CD4-positive, alpha-beta T cell treated with Interleukin-1 beta for 1 hour (primary cell): ENCODE results near the gene GAB1.

Source experiments
- DNase-seq, 2 donors: peaks; one replicate each; pipeline ENCODE4 v3.0.0-alpha.2; 2020 to 2022

Gene GAB1

GRCh38 chr4:143336781-143337599 is at the start of gene GAB1:
GAB1 (plus strand) TSS chr4:143336876; CDS start chr4:143337189, 313 bp downstream.
- peak in 1 of 2 donors; percentile 77 for DNase-seq

DNA sequence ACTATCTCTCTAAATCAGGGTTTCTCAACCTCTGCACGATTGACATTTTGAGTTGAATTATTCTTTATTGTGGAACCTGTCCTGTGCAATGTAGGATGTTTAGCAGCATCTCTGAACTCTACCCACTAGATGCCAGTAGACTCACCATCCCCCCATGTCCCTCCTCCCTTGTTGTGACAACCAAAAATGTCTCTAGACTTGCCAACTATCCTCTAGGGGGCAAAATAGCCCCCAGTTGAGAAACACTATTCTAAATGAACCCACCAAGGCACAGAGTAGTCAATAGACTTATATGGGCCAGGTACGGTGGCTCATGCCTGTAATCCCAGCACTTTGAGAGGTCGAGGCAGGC is 49.1 kb upstream of the GAB1 start:
- DNase-seq = no peak

- no peak for DNase-seq
Measured at GRCh38 chr4:143288171-143288570, 48.5 kb upstream of the GAB1 start.

GRCh38 chr4:143289370-143289769 is 47.3 kb upstream of the GAB1 start:
- DNase-seq = no peak

- DNase-seq = no peak
Measured at GRCh38 chr4:143291314-143291713, 45.4 kb upstream of the GAB1 start.

DNA sequence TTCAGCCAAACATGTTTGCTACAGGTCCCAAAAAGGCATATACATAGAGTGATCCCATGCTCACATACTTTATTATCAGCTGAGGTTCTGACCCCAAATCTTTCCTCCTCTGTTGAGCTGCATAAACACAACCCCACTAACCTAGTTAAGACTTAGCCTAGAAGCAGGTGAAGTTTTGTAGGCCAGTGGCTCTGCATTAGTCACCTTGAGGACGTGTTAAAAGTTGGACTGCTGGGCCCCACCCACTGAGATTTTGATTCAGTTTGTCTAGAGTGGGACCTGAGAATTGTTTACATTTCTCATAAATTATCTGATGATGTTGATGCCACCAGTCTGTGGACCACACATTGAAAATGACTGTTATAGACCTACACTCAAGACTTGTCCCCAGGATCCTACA is 43.8 kb upstream of the GAB1 start:
- DNase-seq = no peak

DNA sequence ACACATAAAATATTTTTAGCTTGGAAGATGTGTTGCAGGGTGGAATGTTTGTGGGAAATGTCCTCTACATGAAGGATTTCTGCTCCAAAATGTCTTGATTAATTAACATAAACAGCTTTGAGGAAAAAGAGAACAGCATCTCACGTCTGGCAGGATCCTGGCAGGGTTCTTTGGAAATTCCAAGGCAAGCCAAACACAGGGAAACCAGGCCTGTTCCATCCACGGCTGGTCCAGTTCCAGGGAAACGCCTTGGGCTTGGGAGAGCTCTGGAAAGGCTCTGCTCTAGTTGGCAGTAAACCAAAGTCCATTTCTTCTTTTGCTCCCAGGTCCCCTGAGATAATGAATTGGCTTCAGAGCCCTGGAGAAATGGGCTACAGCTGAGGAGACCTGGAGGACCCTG is 42.4 kb upstream of the GAB1 start:
- DNase-seq = no peak

GRCh38 chr4:143294710-143295275 is 41.9 kb upstream of the GAB1 start:
- DNase-seq = no peak

- no peak for DNase-seq
Measured at GRCh38 chr4:143296397-143297067, 40.1 kb upstream of the GAB1 start.

DNA sequence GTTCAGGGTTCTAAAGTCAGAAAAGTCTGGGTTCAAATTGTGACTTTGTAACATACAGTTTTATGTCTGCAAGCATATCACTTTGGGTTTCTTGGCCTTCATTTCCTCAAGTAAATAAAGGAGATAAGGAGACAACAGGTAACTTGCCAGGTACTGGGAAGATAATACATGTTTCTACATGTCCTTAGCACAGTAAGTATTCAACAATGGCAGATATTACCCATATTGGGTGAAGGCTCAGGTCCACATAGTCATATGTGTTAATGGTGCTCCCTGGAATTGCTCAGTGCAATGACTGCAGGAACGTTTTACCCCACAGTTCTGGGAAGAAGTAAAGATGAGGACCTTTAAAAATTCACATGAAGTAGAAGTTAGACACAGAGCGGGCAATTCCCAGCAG is 35.8 kb upstream of the GAB1 start:
- no peak for DNase-seq

- no peak for DNase-seq
Measured at GRCh38 chr4:143302536-143302935, 34.1 kb upstream of the GAB1 start.

- DNase-seq = no peak
Measured at GRCh38 chr4:143306788-143307187, 29.9 kb upstream of the GAB1 start.

GRCh38 chr4:143307531-143307930 is 29.1 kb upstream of the GAB1 start:
- no peak for DNase-seq

DNA sequence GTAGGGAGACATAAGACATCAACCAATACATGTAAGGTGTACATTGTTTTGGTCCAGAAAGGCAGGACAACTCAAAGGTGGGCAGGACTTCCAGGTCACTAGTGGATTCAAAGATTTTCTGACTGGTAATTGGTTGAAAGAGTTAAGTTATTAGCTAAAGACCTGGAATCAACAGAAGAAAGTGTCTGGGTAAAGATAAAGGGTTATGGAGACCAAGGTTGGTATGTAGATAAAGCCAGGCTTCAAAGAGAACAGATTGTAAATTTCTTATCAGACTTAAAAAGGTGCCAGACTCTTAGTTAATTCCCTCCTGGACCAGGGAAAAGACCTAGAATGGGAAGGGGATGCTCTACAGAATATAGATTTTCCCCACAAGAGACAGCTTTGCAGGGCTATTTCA is 28.3 kb upstream of the GAB1 start:
- no peak for DNase-seq

- no peak for DNase-seq
Measured at GRCh38 chr4:143311924-143312323, 24.8 kb upstream of the GAB1 start.

DNA sequence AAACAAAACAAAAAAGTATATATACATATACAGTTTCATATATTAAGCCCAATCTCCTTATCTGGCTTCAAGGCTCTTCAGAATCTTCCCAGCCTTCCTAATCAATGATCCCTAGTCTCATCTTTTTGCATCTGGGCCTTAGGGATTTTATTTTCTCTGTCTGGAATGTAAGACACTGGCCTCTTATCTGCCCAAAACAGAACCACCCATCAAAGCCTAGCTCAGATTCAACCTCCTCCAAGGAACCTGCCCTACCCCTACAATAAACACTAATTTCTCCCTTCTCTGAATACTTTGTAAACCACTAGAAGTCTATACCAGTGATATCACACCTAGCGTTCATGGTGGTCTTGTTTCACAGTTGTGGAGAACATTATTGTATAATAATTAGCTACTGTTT is 23.2 kb upstream of the GAB1 start:
- DNase-seq = no peak

DNA sequence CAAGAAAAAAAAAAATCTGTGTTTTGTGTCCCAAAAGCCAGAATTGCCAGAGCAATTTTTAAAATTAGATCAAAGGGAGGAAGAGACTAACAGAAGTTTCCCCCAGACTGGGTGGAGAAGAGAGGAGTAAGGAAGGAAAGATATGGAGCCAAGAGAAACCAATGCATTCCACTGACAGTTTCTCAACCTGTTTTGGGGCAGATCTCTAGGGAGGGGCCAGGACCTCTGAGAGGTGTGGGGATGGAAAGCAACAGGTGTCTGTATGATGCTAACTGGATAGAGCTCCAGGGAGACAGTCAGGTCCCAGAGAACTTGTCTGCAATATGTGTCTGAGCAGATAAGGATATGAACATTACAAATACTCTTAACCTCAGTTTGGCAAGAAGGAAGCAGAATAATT is 22.7 kb upstream of the GAB1 start:
- no peak for DNase-seq

DNA sequence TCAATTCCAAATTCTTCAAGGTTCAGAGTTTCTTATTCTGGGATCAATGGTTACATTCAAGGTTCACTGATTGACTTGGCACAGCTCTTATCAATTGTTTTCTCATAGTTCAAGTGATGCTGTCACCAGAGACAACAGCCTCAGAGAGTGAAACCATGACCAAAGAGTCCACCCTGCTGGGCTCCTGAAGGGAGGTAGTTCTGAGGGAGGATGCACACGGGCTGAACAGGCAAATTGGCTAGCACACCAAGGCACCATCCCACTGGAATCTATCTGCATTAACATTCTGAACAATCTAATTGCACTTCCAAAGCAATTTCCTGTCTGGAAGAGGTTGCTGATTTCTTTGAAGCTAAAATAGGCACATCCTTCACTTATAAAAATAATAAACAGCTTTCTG is 16.6 kb upstream of the GAB1 start:
- DNase-seq = no peak

DNA sequence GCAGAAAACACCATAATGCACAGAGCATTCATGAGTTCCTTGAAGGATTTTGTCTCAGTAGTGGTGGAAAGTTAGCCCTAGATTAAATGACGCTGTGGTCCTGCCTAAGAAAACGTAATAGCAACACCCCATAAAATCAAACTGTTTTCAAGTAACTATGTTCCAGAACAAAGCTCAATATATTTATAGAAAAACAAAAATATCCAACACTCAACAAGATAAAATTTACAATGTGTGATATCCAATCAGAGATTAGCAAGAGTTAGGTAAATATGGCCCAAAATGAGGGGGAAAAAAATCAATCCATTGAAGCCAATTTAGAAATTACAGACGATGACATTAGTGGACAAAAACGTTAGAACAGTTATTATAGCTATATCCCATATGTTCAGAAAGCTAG is 9.9 kb upstream of the GAB1 start:
- no peak for DNase-seq

DNA sequence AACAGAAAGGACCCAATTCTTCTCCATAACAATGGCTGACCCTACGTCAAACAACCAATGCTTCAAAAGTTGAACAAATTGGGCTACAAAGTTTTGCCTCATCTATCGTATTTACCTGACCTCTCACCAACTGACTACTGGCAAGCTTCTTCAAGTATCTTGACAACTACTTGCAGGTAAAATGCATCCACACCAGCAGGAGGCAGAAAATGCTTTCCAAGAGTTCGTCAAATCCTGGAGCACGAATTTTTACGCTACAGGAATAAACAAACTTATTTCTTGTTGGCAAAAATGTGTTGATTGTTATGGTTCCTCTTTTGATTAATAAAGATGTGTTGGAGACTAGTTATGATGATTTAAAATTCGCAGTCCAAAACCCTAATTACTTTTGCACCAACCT is 6.7 kb upstream of the GAB1 start:
- no peak for DNase-seq

DNA sequence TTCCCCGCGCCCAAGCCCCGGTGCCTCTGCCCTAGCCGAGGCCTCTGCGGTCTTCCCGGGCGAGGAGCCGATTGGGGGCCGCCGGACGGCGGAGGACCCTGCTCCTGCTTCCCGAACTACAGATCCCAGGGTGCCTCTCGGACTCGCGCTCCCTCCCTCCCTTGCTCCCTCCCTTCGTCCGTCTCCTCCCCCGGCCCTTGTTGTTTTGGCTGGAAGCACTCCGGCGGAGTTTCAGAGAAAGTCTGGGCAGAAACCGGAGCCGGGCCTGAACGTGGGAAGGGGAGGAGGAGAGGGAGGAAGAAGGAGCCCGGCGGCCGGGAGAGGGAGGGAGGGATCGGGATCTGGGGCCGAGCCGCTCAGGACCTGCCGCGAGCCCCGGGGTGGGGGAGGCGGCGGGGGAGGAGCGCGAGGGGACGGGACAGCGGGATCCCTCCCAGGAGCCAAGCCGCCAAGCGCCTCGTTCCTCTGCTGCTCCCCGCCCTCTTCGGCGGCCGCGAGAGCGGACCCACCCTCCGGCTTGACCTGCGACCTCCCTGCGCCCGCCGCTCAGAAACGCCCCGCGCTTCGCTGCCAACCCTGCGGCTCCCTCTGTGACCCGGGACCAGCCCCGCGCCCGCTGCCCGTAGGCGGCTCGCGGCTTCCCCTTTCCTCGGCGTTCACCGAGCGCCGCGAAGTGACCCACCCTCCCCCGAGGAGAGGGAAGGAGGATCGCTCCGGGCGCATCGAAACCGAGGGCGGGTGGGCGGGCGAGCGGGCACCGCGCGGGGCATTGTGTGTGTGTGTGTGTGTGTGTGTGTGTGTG is 496 bp upstream of the GAB1 start:
- peak; percentile 24 to 51 for DNase-seq

DNA sequence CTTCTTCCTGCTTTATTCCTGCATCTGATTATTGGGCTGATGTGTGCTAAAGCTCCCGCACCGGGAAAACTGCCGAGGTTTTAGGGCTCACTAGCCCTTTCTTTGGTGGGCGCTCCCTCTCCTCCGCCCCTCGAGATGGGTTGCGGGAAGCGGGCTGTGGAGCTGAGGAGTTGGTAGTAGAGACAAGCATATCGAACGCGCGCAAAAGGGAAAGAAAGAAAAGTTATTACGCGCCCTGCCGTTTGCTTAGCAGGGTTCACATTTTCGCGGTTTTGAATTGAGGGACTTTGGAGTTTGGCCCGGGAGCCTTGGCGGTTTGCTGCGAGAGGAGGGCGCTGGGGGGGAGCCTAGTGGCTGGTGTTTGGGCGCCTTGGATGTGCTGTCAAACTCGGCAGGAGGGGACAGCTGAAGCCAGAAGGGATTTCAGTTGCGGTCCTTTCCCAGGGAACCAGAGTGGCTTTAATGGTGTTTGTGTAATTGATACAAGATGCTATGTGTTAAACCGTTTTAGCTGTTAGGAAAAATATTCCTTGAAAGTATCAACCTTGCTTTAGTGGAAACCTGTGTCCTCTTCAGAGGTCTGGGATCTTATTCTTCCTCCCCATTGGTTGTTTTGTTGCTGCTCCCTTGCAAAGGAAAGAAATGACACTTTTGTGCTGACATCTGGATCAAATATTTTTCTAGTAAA is 1.1 kb downstream of the GAB1 start:
- DNase-seq = no peak

DNA sequence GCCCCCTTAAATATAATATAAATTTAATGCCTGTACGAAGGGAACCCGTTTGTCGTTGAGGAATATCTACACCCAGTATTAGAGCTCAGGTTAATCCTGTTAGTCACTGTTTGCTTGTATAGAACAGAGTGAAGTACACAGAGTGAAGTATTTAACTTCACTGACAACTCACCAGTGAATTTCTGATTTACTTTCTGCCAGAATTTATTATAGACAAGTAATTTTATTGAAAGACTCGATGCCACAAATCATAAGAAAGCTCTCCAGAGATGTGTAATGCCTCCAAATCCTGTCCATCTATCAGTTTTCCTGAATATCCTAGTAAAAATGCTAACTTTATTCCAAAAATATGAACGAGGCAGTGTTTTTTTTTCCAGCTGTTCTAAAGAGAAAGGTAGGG is 1.6 kb downstream of the GAB1 start:
- DNase-seq = no peak
